ENCODE data around the gene SKA1. TPM values are rescaled to one million over a fixed set of nuclear protein-coding genes. Genes with fewer than 3 reads are reported as not detected.
A peak's percentile ranks its signal among the peaks of the same experiment; 100 is the strongest.
"Not testable (repeated sequence)": the region's sequence is repeated elsewhere in the genome, so short reads cannot be mapped to it uniquely, and the experiment has no call there.

Gene SKA1
- total RNA-seq, 4 donors from 2014 or later, result 0.45 TPM; not detected in 3

DNA sequence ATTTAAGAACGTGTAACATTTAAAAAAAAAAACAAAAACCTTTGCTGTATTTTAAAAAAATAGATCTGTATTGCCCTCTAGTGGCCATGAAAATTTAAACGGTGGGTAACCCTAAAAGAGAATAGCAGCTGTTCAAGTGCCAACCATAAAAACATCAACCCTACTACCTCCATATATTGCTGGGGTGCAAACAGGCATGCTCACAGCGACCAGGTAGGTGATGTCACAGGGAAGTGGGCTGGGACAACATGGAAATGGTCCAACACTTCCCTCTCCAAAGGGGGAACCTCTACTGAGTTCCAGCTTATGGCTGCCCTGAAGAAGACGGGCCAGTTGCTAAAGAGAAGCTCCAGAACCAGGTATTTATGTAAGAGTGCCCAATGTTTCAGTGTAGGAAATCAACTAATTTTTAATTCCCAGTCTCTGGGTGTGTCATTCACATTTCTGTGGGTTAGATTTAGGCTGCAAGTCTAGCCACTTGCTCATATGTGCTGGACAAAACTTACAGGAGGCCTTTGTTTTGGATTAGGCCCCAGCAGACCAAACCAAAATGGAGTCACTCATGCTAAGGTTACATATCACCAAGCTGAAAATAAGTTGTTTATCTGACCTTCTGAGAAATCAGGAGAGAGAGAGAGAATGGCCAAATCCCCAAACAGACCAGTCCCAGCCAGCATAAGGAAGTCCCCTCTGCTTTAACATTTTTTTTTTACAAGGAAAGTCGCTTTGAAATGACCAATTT is 54.5 kb downstream of the SKA1 start:
- no peak for DNase-seq

DNA sequence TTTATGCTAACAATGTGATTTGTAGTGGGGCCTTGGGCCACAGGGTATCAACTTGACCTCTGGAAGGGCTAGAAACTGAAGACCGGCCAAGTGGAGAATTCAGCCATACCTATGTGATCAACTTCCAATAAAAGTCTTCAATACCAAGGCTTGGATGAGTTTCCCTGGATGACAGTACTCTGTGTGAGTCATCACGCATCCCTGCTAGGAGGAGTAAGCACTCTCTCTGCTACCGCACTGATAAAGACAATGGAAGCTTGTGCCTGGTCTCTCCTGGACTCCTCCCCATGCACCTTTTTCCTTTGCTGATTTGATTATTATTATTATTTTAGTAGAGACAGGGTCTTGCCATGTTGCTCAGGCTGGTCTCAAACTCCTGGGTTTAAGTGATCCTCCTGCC is 58.1 kb downstream of the SKA1 start:
- H3K4me3 ChIP-seq (replicated peaks in 1 of 3), result no peak overlapping the region
- intact Hi-C loops (cut with DNase I), result no loop called here
- H3K27ac ChIP-seq, result no peak overlapping the region
- H3K27me3 ChIP-seq, result no peaks in the 10 kb centered on the region
- H3K9me3 ChIP-seq, result no peaks in the 10 kb centered on the region
- TF ChIP-seq, protein P1, sequence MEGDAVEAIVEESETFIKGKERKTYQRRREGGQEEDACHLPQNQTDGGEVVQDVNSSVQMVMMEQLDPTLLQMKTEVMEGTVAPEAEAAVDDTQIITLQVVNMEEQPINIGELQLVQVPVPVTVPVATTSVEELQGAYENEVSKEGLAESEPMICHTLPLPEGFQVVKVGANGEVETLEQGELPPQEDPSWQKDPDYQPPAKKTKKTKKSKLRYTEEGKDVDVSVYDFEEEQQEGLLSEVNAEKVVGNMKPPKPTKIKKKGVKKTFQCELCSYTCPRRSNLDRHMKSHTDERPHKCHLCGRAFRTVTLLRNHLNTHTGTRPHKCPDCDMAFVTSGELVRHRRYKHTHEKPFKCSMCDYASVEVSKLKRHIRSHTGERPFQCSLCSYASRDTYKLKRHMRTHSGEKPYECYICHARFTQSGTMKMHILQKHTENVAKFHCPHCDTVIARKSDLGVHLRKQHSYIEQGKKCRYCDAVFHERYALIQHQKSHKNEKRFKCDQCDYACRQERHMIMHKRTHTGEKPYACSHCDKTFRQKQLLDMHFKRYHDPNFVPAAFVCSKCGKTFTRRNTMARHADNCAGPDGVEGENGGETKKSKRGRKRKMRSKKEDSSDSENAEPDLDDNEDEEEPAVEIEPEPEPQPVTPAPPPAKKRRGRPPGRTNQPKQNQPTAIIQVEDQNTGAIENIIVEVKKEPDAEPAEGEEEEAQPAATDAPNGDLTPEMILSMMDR (IDR thresholded peaks at IDR 0.05), result no peak
- TF ChIP-seq POLR2A (IDR thresholded peaks at IDR 0.05), result no peak
- H3K4me1 ChIP-seq, result no peaks in the 10 kb centered on the region
- no peaks in the 10 kb centered on the region for H3K36me3 ChIP-seq
- 96 to 99% methylated on average over 3 of the region's 3 CpGs for WGBS, 2 donors
- no peak for DNase-seq

More for the DNA sequence above, 54.5 kb downstream of the SKA1 start:
- Histone ChIP-seq H3K4me3 (replicated peaks in 1 of 3) (no peak overlapping the region), H3K36me3 (no peaks in the 10 kb centered on the region), H3K4me1 (no peaks in the 10 kb centered on the region), H3K27me3 (no peaks in the 10 kb centered on the region), H3K9me3 (no peaks in the 10 kb centered on the region), H3K27ac (no peak overlapping the region)
- TF ChIP-seq POLR2A (IDR thresholded peaks at IDR 0.05), result no peak
- TF ChIP-seq, protein P1 (IDR thresholded peaks at IDR 0.05), result peak in 3 of 6 experiments; percentile 28 to 54 (median 28)
- WGBS, 2 donors, result 29 to 34% methylated on average over 5 of the region's 5 CpGs
- intact Hi-C loops (cut with DNase I), result no loop called here

DNA sequence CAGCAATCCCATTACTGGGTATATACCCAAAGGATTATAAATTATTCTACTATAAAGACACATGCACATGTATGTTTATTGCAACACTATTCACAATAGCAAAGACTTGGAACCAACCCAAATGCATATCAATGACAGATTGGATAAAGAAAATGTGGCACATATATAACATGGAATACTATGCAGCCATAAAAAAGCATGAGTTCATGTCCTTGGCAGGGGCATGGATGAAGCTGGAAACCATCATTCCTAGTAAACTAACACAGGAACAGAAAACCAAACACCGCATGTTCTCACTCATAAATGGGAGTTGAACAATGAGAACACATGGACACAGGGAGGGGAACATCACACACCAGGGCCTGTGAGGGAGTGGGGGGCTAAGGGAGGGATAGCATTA is 61.9 kb downstream of the SKA1 start:
- DNase-seq; H3K4me3 ChIP-seq (replicated peaks in 1 of 3); H3K4me1 ChIP-seq; intact Hi-C loops (cut with DNase I); H3K27me3 ChIP-seq; H3K36me3 ChIP-seq; H3K27ac ChIP-seq; H3K9me3 ChIP-seq: not testable (repeated sequence)
- 93 to 96% methylated on average over 1 of the region's 1 CpG for WGBS, 2 donors

DNA sequence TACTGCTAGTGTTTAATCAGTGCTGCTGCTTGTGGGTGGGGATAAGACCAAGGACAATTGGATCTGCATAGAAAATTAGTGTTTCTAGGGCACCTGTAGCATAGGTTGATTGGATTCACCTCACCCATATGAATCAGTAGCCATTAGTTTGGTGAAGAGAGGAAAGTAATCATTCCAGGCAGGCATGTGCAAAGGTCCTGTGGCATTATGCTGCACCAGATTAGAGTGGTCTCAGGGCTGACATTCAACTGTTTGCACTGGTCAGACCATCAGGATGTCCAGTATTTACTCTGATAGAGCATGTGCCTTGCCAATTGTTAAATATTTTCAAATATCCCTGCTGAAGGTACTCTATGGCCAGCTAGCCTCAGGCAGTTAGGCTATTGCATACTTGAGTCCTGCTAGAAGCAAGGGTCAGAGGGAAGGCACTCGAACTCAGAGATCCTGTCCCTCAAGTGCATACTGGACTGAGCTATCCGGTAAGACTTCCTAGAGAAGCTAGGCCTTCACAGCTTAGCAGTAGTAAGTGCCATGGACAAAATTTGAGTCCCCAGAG is 64.7 kb downstream of the SKA1 start:
- Histone ChIP-seq H3K27me3 (no peaks in the 10 kb centered on the region), H3K27ac (no peak overlapping the region), H3K36me3 (no peaks in the 10 kb centered on the region), H3K9me3 (no peaks in the 10 kb centered on the region), H3K4me1 (no peaks in the 10 kb centered on the region), H3K4me3 (replicated peaks in 1 of 3) (no peak overlapping the region)
- TF ChIP-seq, protein P1 (IDR thresholded peaks at IDR 0.05), result no peak
- no peak for TF ChIP-seq POLR2A (IDR thresholded peaks at IDR 0.05)
- WGBS, 2 donors, result 59 to 69% methylated on average over 2 of the region's 2 CpGs
- no peak for DNase-seq
- intact Hi-C loops (cut with DNase I), result no loop called here

DNA sequence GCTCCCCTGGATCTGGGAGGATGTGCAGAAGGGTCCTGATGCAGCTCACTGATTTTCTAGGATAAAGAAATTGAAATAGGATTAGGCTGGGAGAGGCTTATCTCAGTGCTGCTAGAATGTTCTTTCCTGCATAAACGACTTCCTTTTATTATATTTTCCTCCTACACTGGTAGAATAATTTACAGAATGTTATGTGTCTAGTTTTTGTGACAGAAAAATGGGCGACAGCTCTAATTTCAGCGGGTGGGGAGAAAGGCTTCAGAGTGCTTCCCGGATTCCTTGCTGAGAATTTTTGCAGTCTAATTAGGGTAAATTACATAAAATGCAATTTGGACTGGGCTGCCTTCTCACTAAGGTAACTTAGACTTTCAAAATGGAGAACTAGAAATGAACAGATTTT is 66.2 kb downstream of the SKA1 start:
- intact Hi-C loops (cut with DNase I), result no loop called here
- H3K27me3 ChIP-seq, result no peaks in the 10 kb centered on the region
- DNase-seq, result no peak

More for the DNA sequence above, 66.2 kb downstream of the SKA1 start:
- Histone ChIP-seq H3K27ac (no peak overlapping the region), H3K9me3 (no peaks in the 10 kb centered on the region), H3K4me1 (no peaks in the 10 kb centered on the region), H3K4me3 (replicated peaks in 1 of 3) (no peak overlapping the region), H3K36me3 (no peaks in the 10 kb centered on the region)
- WGBS, 2 donors, result 75 to 81% methylated on average over 4 of the region's 4 CpGs
- no peak for TF ChIP-seq POLR2A (IDR thresholded peaks at IDR 0.05)
- TF ChIP-seq, protein P1 (IDR thresholded peaks at IDR 0.05), result no peak

All from thyroid gland (tissue), 4 donors.